Body of pancreas (tissue), 4 donors: Measurements from ENCODE around the gene KCTD5. TPM values are rescaled to one million over a fixed set of nuclear protein-coding genes. Genes with fewer than 3 reads are reported as not detected.
"Not testable (repeated sequence)": the region's sequence is repeated elsewhere in the genome, so short reads cannot be mapped to it uniquely, and the experiment has no call there.

Experiments used
- ATAC-seq: fragments of 150-250 bp; one replicate; pipeline ENCODE4 v1.9.1; 2016
- DNase-seq, 4 donors: peaks; one replicate each; pipeline ENCODE4 v3.0.0-alpha.2; 2019
- H3K27ac ChIP-seq, 4 donors: fragments of 200-600 bp; sonication (generic); 1 replicate in 3 of 4; 2 replicates in 1 of 4; pipeline versions ENCODE4 v1.5.1 to v1.6.1; 2016 to 2019; ENCODE audit warnings: mild to moderate bottlenecking in 1 of 4, mixed read lengths in 1 of 4, moderate library complexity in 1 of 4
- H3K27me3 ChIP-seq, 2 donors: fragments of 200-600 bp; sonication (generic); one replicate each; pipeline ENCODE4 v1.6.0; 2016; ENCODE audit warnings: mild to moderate bottlenecking in 1 of 2
- H3K36me3 ChIP-seq, 2 donors: fragments of 200-600 bp; sonication (generic); replicated peaks in 1 of 2; 2 replicates each; pipeline ENCODE4 v1.5.1; 2016; ENCODE audit warnings: low read depth in 2 of 2; ENCODE audit not compliant: insufficient read depth in 1 of 2
- H3K4me1 ChIP-seq: fragments of 200-600 bp; sonication (generic); one replicate; pipeline ENCODE4 v1.6.0; 2016
- H3K4me3 ChIP-seq, 2 donors: fragments of 200-600 bp; sonication (generic); 1 replicate in 1 of 2; 2 replicates in 1 of 2; pipeline ENCODE4 v1.5.1; 2016 to 2019
- H3K9me3 ChIP-seq, 3 donors: fragments of 200-600 bp; sonication (generic); 1 replicate in 2 of 3; 2 replicates in 1 of 3; pipeline ENCODE4 v1.5.1; 2016
- POLR2A ChIP-seq, 3 donors: fragments of 450-650 bp; IDR thresholded peaks; one replicate each; pipeline ENCODE4 v1.6.1; 2016; ENCODE audit warnings: antibody characterized with exemption in 3 of 3, mild to moderate bottlenecking in 2 of 3
- WGBS, 2 donors: methylation state at CpG; one replicate each; pipeline ENCODE4 v1.1.5; 2017; 5-methylcytosine and 5-hydroxymethylcytosine counted together
- intact Hi-C: fragments of 100-400 bp; cut with DNase I; formaldehyde crosslinking; loops from one replicate; pipeline ENCODE4 v1.15.1; 2023
- total RNA-seq, 2 donors: library from RNA; depleted of rRNA; stranded (reverse); fragments of >200 nt; gene quantifications; one replicate each; pipeline ENCODE4 v1.1.0, GENCODE V29; 2016
- TF ChIP-seq, protein P1 (sequence below), 7 experiments: fragments of 450-650 bp in 4 of 7; fragments of 200-600 bp in 3 of 7; sonication (generic) in 3 of 7; IDR thresholded peaks; one replicate each; pipeline ENCODE4 v1.5.1; 2016 to 2019; ENCODE audit warnings: antibody characterized with exemption in 7 of 7

KCTD5 gene
- total RNA-seq, 2 donors from 2014 or later: 6.2 to 7.3 TPM

DNA sequence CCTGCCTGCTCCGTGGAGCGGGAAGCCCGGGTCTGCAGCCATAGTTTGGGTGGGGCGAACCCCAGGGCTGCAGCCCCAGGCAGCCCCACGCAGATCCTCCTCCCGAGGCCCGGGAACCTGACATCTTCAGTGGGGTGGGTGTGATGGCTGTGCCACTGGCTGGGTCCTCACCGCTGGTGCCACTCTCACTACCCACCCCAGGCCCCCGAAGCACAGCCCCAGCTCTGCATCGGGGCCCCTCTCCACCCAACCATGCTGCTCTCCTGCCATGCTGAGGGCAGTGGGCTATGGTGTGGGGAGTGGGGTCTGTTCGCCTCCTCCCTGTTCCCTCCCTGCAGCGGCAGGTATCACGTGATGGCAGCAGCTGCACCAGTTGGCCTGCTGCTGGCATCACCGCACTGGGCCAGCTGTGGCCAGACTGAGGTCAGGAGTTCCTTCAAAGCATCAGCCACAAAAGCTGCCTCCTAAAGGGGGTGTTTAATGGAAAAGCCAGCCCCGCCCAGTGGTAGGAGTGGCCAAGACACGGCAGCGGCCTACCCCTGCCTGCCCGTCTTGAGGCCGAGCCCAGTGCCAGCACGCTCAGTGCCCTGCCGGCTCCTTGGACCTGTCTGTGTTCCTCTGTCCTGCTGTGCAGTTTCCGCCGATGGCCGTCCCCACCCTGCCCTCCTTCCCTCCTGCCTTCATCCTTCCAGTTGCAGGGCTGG, 10.8 kb downstream of the KCTD5 start:
- WGBS, 2 donors: 85 to 96% methylated on average over 8 to 23 of the region's 24 CpGs
- Histone ChIP-seq H3K27ac (no peak overlapping the region), H3K4me1 (peaks cover 16% of the 10 kb centered on the region), H3K4me3 (no peak overlapping the region), H3K9me3 (no peaks in the 10 kb centered on the region), H3K27me3 (no peaks in the 10 kb centered on the region), H3K36me3 (peaks cover 0 to 5% of the 10 kb centered on the region in 2 donors)
- intact Hi-C loops: no loop called here
- DNase-seq (no peak), ATAC-seq (no peak)
- TF ChIP-seq, protein P1, sequence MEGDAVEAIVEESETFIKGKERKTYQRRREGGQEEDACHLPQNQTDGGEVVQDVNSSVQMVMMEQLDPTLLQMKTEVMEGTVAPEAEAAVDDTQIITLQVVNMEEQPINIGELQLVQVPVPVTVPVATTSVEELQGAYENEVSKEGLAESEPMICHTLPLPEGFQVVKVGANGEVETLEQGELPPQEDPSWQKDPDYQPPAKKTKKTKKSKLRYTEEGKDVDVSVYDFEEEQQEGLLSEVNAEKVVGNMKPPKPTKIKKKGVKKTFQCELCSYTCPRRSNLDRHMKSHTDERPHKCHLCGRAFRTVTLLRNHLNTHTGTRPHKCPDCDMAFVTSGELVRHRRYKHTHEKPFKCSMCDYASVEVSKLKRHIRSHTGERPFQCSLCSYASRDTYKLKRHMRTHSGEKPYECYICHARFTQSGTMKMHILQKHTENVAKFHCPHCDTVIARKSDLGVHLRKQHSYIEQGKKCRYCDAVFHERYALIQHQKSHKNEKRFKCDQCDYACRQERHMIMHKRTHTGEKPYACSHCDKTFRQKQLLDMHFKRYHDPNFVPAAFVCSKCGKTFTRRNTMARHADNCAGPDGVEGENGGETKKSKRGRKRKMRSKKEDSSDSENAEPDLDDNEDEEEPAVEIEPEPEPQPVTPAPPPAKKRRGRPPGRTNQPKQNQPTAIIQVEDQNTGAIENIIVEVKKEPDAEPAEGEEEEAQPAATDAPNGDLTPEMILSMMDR (IDR thresholded peaks at IDR 0.05): no peak
- TF ChIP-seq POLR2A (IDR thresholded peaks at IDR 0.05): no peak

DNA sequence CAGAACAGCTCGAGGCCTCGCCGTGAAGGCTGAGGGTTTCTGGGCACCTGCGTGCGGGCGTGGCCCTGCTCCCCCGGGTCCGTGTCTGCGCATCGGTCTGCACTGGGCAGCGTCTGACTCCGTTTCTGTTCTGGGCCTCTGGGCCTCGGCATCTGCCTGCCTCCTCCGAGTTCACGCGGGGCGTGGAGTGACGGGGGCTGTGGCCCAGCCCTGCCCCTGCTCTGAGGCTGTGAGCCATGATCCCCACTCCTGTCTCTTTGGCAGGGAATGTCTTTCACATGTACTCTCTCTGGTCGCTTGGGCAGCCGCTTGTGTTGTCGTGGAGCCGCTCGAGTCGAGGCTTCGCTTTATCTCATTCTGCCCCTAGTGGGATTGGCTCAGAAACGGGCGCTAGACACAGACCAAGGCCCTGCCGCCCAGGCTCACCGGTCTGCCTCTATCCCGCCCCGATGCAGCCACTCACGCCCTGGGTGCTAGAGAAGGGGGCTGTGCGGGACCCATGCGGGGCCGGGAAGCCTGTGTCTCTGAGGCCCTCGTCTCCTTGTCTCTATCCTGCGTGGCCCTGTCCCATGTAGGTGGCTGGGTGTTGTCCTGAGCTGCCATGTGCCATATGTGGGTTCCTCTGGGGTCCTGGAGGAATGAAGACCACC, 14.4 kb downstream of the KCTD5 start:
- H3K27me3 ChIP-seq, ATAC-seq, H3K9me3 ChIP-seq, H3K4me3 ChIP-seq, DNase-seq, H3K27ac ChIP-seq, intact Hi-C loops, H3K4me1 ChIP-seq: not testable (repeated sequence)
- WGBS, 2 donors: 91% methylated on average over 29 of the region's 37 CpGs; no CpG with 5 or more reads in 1 of the 2 donors
- H3K36me3 ChIP-seq: peaks cover 0 to 22% of the 10 kb centered on the region in 2 donors

DNA sequence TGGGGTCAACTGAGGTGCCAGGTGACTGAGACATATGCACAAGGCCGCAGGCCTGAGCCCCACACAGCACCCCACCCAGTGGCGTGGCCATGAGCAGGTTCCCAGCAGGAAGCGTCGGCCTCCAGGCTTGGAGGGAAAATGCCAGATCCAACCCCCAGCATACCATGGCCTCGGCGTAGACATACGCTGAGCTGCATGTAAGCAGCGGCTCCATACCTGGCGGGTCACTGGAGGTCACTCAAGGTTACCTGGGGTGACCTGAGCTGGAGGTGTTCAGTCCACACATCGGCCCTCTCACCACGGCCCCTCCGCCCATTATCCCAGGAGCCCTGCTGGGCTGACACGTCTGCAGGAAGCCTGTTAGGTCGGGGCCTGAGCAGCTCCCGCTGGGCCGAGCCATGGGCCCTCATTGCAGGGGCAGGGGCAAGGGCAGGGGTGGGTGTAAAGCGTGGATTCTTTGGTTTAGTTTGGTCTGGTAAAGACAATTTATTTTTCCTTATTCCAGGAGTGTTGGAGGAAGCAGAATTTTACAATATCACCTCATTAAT, 15.2 kb downstream of the KCTD5 start:
- H3K4me1 ChIP-seq: peaks cover 1% of the 10 kb centered on the region
- H3K36me3 ChIP-seq: peaks cover 4 to 22% of the 10 kb centered on the region in 2 donors

DNA sequence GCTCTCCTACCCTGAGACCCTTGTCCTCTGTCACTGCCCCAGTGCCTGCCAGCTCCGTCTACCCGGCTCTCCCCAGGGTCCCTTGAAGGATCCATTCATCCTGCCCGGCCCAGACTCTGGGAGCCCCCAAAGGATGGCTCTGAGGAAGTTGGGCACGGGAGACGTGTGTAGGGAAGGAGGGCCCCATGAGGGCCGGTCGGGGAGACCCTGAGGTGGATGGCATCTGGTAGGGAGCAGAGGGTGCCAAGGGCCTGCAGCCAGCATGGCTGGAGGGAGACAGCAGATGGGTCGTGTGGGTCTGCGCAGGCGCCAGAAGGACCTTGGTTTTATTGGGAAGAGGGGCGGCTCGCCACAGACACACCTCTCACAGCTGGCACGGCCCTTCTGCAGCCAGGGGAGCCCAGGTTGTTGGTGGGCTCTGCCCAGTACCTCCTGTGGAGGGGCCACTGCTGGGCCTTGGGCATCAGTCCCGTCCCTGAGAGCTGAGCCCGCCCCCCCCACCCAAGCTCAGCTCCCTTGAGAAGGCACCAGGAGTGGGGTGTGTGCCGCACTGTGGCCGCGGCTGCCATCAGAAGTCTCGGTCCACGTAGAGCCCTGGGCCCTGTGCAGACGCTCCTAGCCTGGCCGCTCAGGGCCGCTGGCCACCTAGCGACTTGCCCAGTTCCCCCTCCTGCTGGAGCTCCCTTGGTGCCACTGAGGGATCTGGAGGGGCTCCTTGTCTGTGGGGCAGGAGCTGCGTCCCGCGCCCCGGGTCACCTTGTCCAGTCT, 16.0 kb downstream of the KCTD5 start:
- H3K4me3 ChIP-seq: no peak overlapping the region
- whole genome bisulfite sequencing, 2 donors: 90 to 95% methylated on average over 13 to 24 of the region's 28 CpGs
- intact Hi-C loops: no loop called here
- DNase-seq: no peak
- TF ChIP-seq, protein P1 (IDR thresholded peaks at IDR 0.05): no peak
- peaks cover 8 to 22% of the 10 kb centered on the region in 2 donors for H3K36me3 ChIP-seq
- H3K27me3 ChIP-seq: no peaks in the 10 kb centered on the region
- no peaks in the 10 kb centered on the region for H3K9me3 ChIP-seq
- H3K27ac ChIP-seq: no peak overlapping the region
- ATAC-seq: no peak
- H3K4me1 ChIP-seq: no peaks in the 10 kb centered on the region

More for the DNA sequence above, 15.2 kb downstream of the KCTD5 start:
- DNase-seq: no peak
- H3K27me3 ChIP-seq: no peaks in the 10 kb centered on the region
- H3K9me3 ChIP-seq: no peaks in the 10 kb centered on the region
- TF ChIP-seq, protein P1 (IDR thresholded peaks at IDR 0.05): no peak
- TF ChIP-seq POLR2A (IDR thresholded peaks at IDR 0.05): no peak
- WGBS, 2 donors: 90 to 96% methylated on average over 4 to 17 of the region's 17 CpGs
- no peak overlapping the region for H3K4me3 ChIP-seq
- intact Hi-C loops: no loop called here
- no peak for ATAC-seq
- H3K27ac ChIP-seq: no peak overlapping the region
